OCI-LY7 (cell line): ENCODE measurements around the gene CALHM5. TPM values are rescaled to one million over a fixed set of nuclear protein-coding genes. Genes with fewer than 3 reads are reported as not detected.
A peak's percentile ranks its signal among the peaks of the same experiment; 100 is the strongest.

Experiments
- BruUV-seq: library from RNA; stranded (reverse); fragments of 400-500 nt; replicated peaks from 2 replicates; lab custom pipeline; 2021; lab: Mats Ljungman, UMichigan
- CTCF ChIA-PET: fragments of 300-600 bp; sonication (Branson Sonifier 250); formaldehyde crosslinking; loops from one replicate; lab custom pipeline; 2022; ENCODE audit warnings: antibody characterized with exemption; ENCODE audit not compliant: unreplicated experiment; lab: Charles Lee
- POLR2A ChIA-PET: fragments of 300-600 bp; sonication (Branson Sonifier 250); formaldehyde crosslinking; loops from one replicate; lab custom pipeline; 2022; ENCODE audit warnings: antibody characterized with exemption; lab: Charles Lee
- DNase-seq: peaks from one replicate; pipeline ENCODE4 v3.0.0-alpha.2; 2015; ENCODE audit warnings: low spot score
- H2AFZ ChIP-seq: fragments of 200-600 bp; sonication (generic), shearing (Covaris generic); 2 replicates; pipeline ENCODE4 v1.6.1; 2014; ENCODE audit warnings: mild to moderate bottlenecking, antibody characterized with exemption, low read length, moderate library complexity
- H3K27ac ChIP-seq: fragments of 200-600 bp; sonication (generic); 2 replicates; pipeline ENCODE4 v1.5.1; 2014; ENCODE audit warnings: mixed run types, low read depth, mild to moderate bottlenecking, moderate library complexity, low read length, inconsistent platforms; ENCODE audit not compliant: poor library complexity, severe bottlenecking
- H3K36me3 ChIP-seq: fragments of 200-600 bp; sonication (generic); 2 replicates; pipeline ENCODE4 v1.6.1; 2014; ENCODE audit warnings: mild to moderate bottlenecking, antibody characterized with exemption, low read length, moderate library complexity, mixed read lengths; ENCODE audit not compliant: insufficient read depth
- H3K4me1 ChIP-seq: fragments of 200-600 bp; sonication (generic); 2 replicates; pipeline ENCODE4 v1.5.1; 2014; ENCODE audit warnings: mild to moderate bottlenecking, low read length; ENCODE audit not compliant: insufficient read depth, poor library complexity, severe bottlenecking
- H3K4me2 ChIP-seq: fragments of 200-600 bp; sonication (generic); 2 replicates; pipeline ENCODE4 v1.6.1; 2014; ENCODE audit warnings: mild to moderate bottlenecking, low read length
- H3K4me3 ChIP-seq: fragments of 200-600 bp; sonication (generic); 2 replicates; pipeline ENCODE4 v1.5.1; 2014; ENCODE audit warnings: mild to moderate bottlenecking, low read depth, low read length; ENCODE audit not compliant: poor library complexity, severe bottlenecking
- H3K79me2 ChIP-seq: fragments of 200-600 bp; sonication (generic); 2 replicates; pipeline ENCODE4 v1.6.1; 2016; ENCODE audit warnings: low read depth, mild to moderate bottlenecking, low read length, moderate library complexity, mixed read lengths; ENCODE audit not compliant: insufficient read depth
- H3K9me2 ChIP-seq: fragments of 200-600 bp; sonication (generic); 2 replicates; pipeline ENCODE4 v1.6.1; 2016; ENCODE audit warnings: mild to moderate bottlenecking, low read length, mixed read lengths; ENCODE audit not compliant: insufficient read depth
- H3K9me3 ChIP-seq: fragments of 200-600 bp; sonication (generic); 2 replicates; pipeline ENCODE4 v1.6.1; 2014; ENCODE audit warnings: mild to moderate bottlenecking, mixed run types, low read length, mixed read lengths
- H4K20me1 ChIP-seq: fragments of 200-600 bp; sonication (generic); 2 replicates; pipeline ENCODE4 v1.6.1; 2014; ENCODE audit warnings: mild to moderate bottlenecking, antibody characterized with exemption, low read length, moderate library complexity, mixed read lengths; ENCODE audit not compliant: insufficient read depth
- CTCF ChIP-seq: fragments of 200-600 bp; sonication (generic); conservative IDR thresholded peaks from 2 replicates; pipeline ENCODE4 v1.5.1; 2014; ENCODE audit warnings: mild to moderate bottlenecking, antibody characterized with exemption, low read length, moderate library complexity, mixed read lengths
- EZH2phosphoT487 ChIP-seq: fragments of 200-600 bp; sonication (generic); IDR thresholded peaks from 2 replicates; pipeline ENCODE4 v1.6.1; 2018; ENCODE audit warnings: low read depth, borderline replicate concordance, mild to moderate bottlenecking, mixed run types, antibody characterized with exemption, low read length, moderate library complexity, mixed read lengths
- intact Hi-C: fragments of 100-400 bp; cut with micrococcal nuclease; formaldehyde crosslinking; loops from one replicate; pipeline ENCODE4 v1.10.0; 2022; ENCODE audit not compliant: unreplicated experiment
- total RNA-seq, 2 experiments: library from RNA; depleted of rRNA in 1 of 2; stranded (reverse); fragments of >200 nt in 1 of 2; shearing (Covaris generic) in 1 of 2; gene quantifications; 2 replicates each; pipeline ENCODE4 v1.2.3, GENCODE V29; 2014 to 2022

The CALHM5 gene
- total RNA-seq, 2 experiments from 2014 or later: not detected

- CTCF ChIA-PET: interaction anchor here (0.5 to 1.4 kb wide), 2 partner anchors 290 to 301 kb away, joined by 3 to 4 read pairs; partner anchors contain the start of gene TSPYL1
- no TSS peak for BruUV-seq
These were observed 57.6 kb downstream of the CALHM5 start for GRCh38 chr6:116568821-116569755.

GRCh38 chr6:116570856-116571682, 59.6 kb downstream of the CALHM5 start, which contains the start of gene RWDD1:
TSS of gene RWDD1 (plus strand) at chr6:116571504. CDS start at chr6:116571583, 79 bp downstream.
- Histone ChIP-seq H3K36me3 (peaks cover 25% of the 10 kb centered on the region), H3K9me3 (no peaks in the 10 kb centered on the region), H2AFZ (peak within 1 kb of the TSS; percentile 98), H3K79me2 (peaks cover 60% of the 10 kb centered on the region), H3K4me1 (peaks cover 36% of the 10 kb centered on the region), H3K4me3 (peak within 1 kb of the TSS; percentile 91), H3K4me2 (peak within 1 kb of the TSS; percentile 97), H4K20me1 (peaks cover 16% of the 10 kb centered on the region; the same call in 1 of the 2 replicates), H3K9me2 (no peaks in the 10 kb centered on the region), H3K27ac (peak within 1 kb of the TSS; percentile 81)
- no peak for TF ChIP-seq EZH2phosphoT487
- no peak; the same call in 1 of the 2 replicates for TF ChIP-seq CTCF
- intact Hi-C loops: loop anchor here (1.0 to 10.0 kb wide), 8 partner anchors 76 to 1106 kb away; partner anchors contain the start of genes KPNA5, NT5DC1, NUS1 and ZUP1
- ChIA-PET CTCF (interaction anchor here (0.6 to 1.4 kb wide), 5 partner anchors 10 to 354 kb away, joined by 3 to 8 read pairs (median 4); no protein-coding TSS in a partner anchor), POLR2A (interaction anchor here (0.5 to 2.2 kb wide), 26 partner anchors 9 to 484 kb away, joined by 3 to 16 read pairs (median 4); partner anchors contain the start of genes KPNA5, TSPYL1 and ZUP1)
- BruUV-seq: no TSS peak
- DNase-seq: peak; percentile 99

More at GRCh38 chr6:116568821-116569755, 57.6 kb downstream of the CALHM5 start:
- no peak overlapping the region for H3K4me3 ChIP-seq
- POLR2A ChIA-PET: interaction anchor here (0.6 to 2.2 kb wide), 10 partner anchors 8 to 314 kb away, joined by 3 to 16 read pairs (median 3); partner anchors contain the start of genes TRAPPC3L and TSPYL1
- no peaks in the 10 kb centered on the region for H3K9me3 ChIP-seq
- intact Hi-C loops: no loop called here
- TF ChIP-seq EZH2phosphoT487 (no peak), CTCF (no peak)
- peaks cover 41% of the 10 kb centered on the region for H3K79me2 ChIP-seq
- H4K20me1 ChIP-seq: peaks cover 16% of the 10 kb centered on the region; the same call in 1 of the 2 replicates
- no peak for DNase-seq
- H3K9me2 ChIP-seq: no peaks in the 10 kb centered on the region
- peaks cover 34% of the 10 kb centered on the region for H3K4me1 ChIP-seq
- H2AFZ ChIP-seq: peak overlapping the region; percentile 12; the same call in 1 of the 2 replicates
- peaks cover 7% of the 10 kb centered on the region for H3K36me3 ChIP-seq
- peak overlapping the region; percentile 75 for H3K4me2 ChIP-seq
- no peak overlapping the region for H3K27ac ChIP-seq
